Measurements from ENCODE around the gene SLX9.
A peak's percentile ranks its signal among the peaks of the same experiment; 100 is the strongest.
"Not testable (repeated sequence)": the region's sequence is repeated elsewhere in the genome, so short reads cannot be mapped to it uniquely, and the experiment has no call there.

The SLX9 gene

GRCh38 chr21:44901391-44902074, 38.3 kb upstream of the SLX9 start:
- DNase-seq, result no peak

GRCh38 chr21:44902268-44903049, 37.4 kb upstream of the SLX9 start:
- no peak for DNase-seq

GRCh38 chr21:44903050-44903685, 36.7 kb upstream of the SLX9 start:
- DNase-seq, result no peak

GRCh38 chr21:44903689-44904088, 36.1 kb upstream of the SLX9 start:
- no peak for DNase-seq

GRCh38 chr21:44904141-44904923, 35.5 kb upstream of the SLX9 start:
- DNase-seq, result no peak

- DNase-seq, result no peak
Observed at GRCh38 chr21:44905016-44905727, 34.7 kb upstream of the SLX9 start.

GRCh38 chr21:44905728-44906090, 34.1 kb upstream of the SLX9 start:
- no peak for DNase-seq

- no peak for DNase-seq
Observed at GRCh38 chr21:44907225-44907965, 32.4 kb upstream of the SLX9 start.

GRCh38 chr21:44907966-44908895, 31.6 kb upstream of the SLX9 start:
- peak in 2 of 56 donors; percentile 28 to 44 for DNase-seq

GRCh38 chr21:44908908-44909307, 30.9 kb upstream of the SLX9 start:
- no peak for DNase-seq

- no peak for DNase-seq
Observed at GRCh38 chr21:44909719-44910118, 30.1 kb upstream of the SLX9 start.

- no peak for DNase-seq
Observed at GRCh38 chr21:44910229-44911067, 29.4 kb upstream of the SLX9 start.

GRCh38 chr21:44911068-44911383, 28.8 kb upstream of the SLX9 start:
- DNase-seq, result no peak

- peak in 53 of 56 donors; percentile 10 to 86 (median 60) for DNase-seq
Observed at GRCh38 chr21:44911384-44912157, 28.3 kb upstream of the SLX9 start.

GRCh38 chr21:44912158-44912473, 27.7 kb upstream of the SLX9 start:
- no peak for DNase-seq

- DNase-seq, result not testable (repeated sequence)
Observed at GRCh38 chr21:44912506-44913412, 27.1 kb upstream of the SLX9 start.

Data from amygdala (tissue), 56 donors.